MM.1S (cell line): ENCODE results near the gene PDS5B.

Experiments
- DNase-seq: peaks from one replicate; pipeline ENCODE4 v3.0.0-alpha.2; 2015
- H2AFZ ChIP-seq: fragments of 300-600 bp; sonication (generic); 2 replicates; pipeline ENCODE4 v1.6.0; 2016; ENCODE audit warnings: antibody characterized with exemption, low read length
- H3F3A ChIP-seq: fragments of 300-600 bp; sonication (generic); 2 replicates; pipeline ENCODE4 v1.6.1; 2016; ENCODE audit warnings: mild to moderate bottlenecking, antibody characterized with exemption, low read length, moderate library complexity, mixed read lengths; ENCODE audit not compliant: insufficient read depth
- H3K27ac ChIP-seq: fragments of 300-600 bp; sonication (generic); 2 replicates; pipeline ENCODE4 v1.5.1; 2016; ENCODE audit warnings: mild to moderate bottlenecking, low read length
- H3K27me3 ChIP-seq: fragments of 300-600 bp; sonication (generic); replicated peaks from 2 replicates; pipeline ENCODE4 v1.6.0; 2016; ENCODE audit warnings: low read length; ENCODE audit not compliant: insufficient read depth
- H3K36me3 ChIP-seq: fragments of 300-600 bp; sonication (generic); replicated peaks from 2 replicates; pipeline ENCODE4 v1.6.1; 2016; ENCODE audit warnings: mild to moderate bottlenecking, low read length, mixed read lengths; ENCODE audit not compliant: insufficient read depth
- H3K4me1 ChIP-seq: fragments of 300-600 bp; sonication (generic); 2 replicates; pipeline ENCODE4 v1.6.1; 2016; ENCODE audit warnings: low read length, mixed read lengths
- H3K4me2 ChIP-seq: fragments of 300-600 bp; sonication (generic); 2 replicates; pipeline ENCODE4 v1.6.0; 2016; ENCODE audit warnings: low read depth, low read length
- H3K4me3 ChIP-seq: fragments of 300-600 bp; sonication (generic); 2 replicates; pipeline ENCODE4 v1.5.1; 2016; ENCODE audit warnings: low read length, mixed read lengths
- H3K79me2 ChIP-seq: fragments of 300-600 bp; sonication (generic); 2 replicates; pipeline ENCODE4 v1.6.1; 2016; ENCODE audit warnings: mixed run types, low read length, mixed read lengths
- H3K9ac ChIP-seq: fragments of 300-600 bp; sonication (generic); 2 replicates; pipeline ENCODE4 v1.6.1; 2016; ENCODE audit warnings: low read length, mixed read lengths
- H3K9me2 ChIP-seq: fragments of 300-600 bp; sonication (generic); replicated peaks from 2 replicates; pipeline ENCODE4 v1.6.1; 2016; ENCODE audit warnings: mild to moderate bottlenecking, low read length, mixed read lengths; ENCODE audit not compliant: insufficient read depth
- H3K9me3 ChIP-seq: fragments of 300-600 bp; sonication (generic); replicated peaks from 2 replicates; pipeline ENCODE4 v1.6.1; 2016; ENCODE audit warnings: mild to moderate bottlenecking, low read length, mixed read lengths; ENCODE audit not compliant: insufficient read depth
- H4K20me1 ChIP-seq: fragments of 300-600 bp; sonication (generic); 2 replicates; pipeline ENCODE4 v1.6.1; 2016; ENCODE audit warnings: mild to moderate bottlenecking, low read length, moderate library complexity, mixed read lengths; ENCODE audit not compliant: insufficient read depth
- CTCF ChIP-seq: fragments of 300-600 bp; sonication (generic); IDR thresholded peaks from 2 replicates; pipeline ENCODE4 v1.5.1; 2016; ENCODE audit warnings: antibody characterized with exemption, low read length, mixed read lengths
- EZH2 ChIP-seq: fragments of 300-600 bp; sonication (generic); optimal IDR thresholded peaks from 2 replicates; pipeline ENCODE3; 2017; ENCODE audit warnings: low read depth, mild to moderate bottlenecking, antibody characterized with exemption, low read length, mixed read lengths
- EZH2phosphoT487 ChIP-seq: fragments of 300-600 bp; sonication (generic); IDR thresholded peaks from 2 replicates; pipeline ENCODE4 v1.6.1; 2018; ENCODE audit warnings: antibody characterized with exemption, low read length

Gene PDS5B

GRCh38 chr13:32538621-32539246 is 47.5 kb upstream of the PDS5B start, which contains the start of gene N4BP2L2:
TSS of gene N4BP2L2 (minus strand) at chr13:32538795. CDS start at chr13:32537027, 1,768 bp downstream.
- peaks cover 8% of the 10 kb centered on the region; the same call in 1 of the 2 replicates for H3F3A ChIP-seq
- peak within 1 kb of the TSS; percentile 87 for H3K4me3 ChIP-seq
- peak within 1 kb of the TSS; percentile 63 for H2AFZ ChIP-seq
- DNase-seq, result peak; percentile 93
- H3K9ac ChIP-seq, result peak within 1 kb of the TSS; percentile 93
- H3K9me2 ChIP-seq, result no peaks in the 10 kb centered on the region
- peak within 1 kb of the TSS; percentile 96 for H3K27ac ChIP-seq
- no peaks in the 10 kb centered on the region for H3K27me3 ChIP-seq
- TF ChIP-seq EZH2 (no peak), CTCF (peak; percentile 4; the same call in 1 of the 2 replicates), EZH2phosphoT487 (no peak)
- H3K9me3 ChIP-seq, result no peaks in the 10 kb centered on the region
- peaks cover 4% of the 10 kb centered on the region; the same call in 1 of the 2 replicates for H3K4me1 ChIP-seq
- no peaks in the 10 kb centered on the region; the same call in 1 of the 2 replicates for H3K36me3 ChIP-seq
- H4K20me1 ChIP-seq, result no peaks in the 10 kb centered on the region
- peaks cover 39% of the 10 kb centered on the region for H3K79me2 ChIP-seq
- peak within 1 kb of the TSS; percentile 56 for H3K4me2 ChIP-seq

- H3K79me2 ChIP-seq, result peaks cover 8% of the 10 kb centered on the region
- no peaks in the 10 kb centered on the region for H3K9me3 ChIP-seq
- no peaks in the 10 kb centered on the region for H3K4me1 ChIP-seq
- no peak overlapping the region for H3K4me2 ChIP-seq
- no peak for TF ChIP-seq EZH2
- no peaks in the 10 kb centered on the region for H3K27me3 ChIP-seq
- no peak overlapping the region for H3K9ac ChIP-seq
- DNase-seq, result no peak
- no peaks in the 10 kb centered on the region for H3K36me3 ChIP-seq
- no peak overlapping the region for H3K4me3 ChIP-seq
- no peak overlapping the region for H3K27ac ChIP-seq
- no peaks in the 10 kb centered on the region for H3K9me2 ChIP-seq
- H2AFZ ChIP-seq, result no peak overlapping the region
- H4K20me1 ChIP-seq, result no peaks in the 10 kb centered on the region
- H3F3A ChIP-seq, result peaks cover 8% of the 10 kb centered on the region; the same call in 1 of the 2 replicates
Observed at GRCh38 chr13:32542221-32542620, 44.0 kb upstream of the PDS5B start.

- Histone ChIP-seq H3K9ac (no peak overlapping the region), H3K4me1 (no peaks in the 10 kb centered on the region), H3K4me2 (no peak overlapping the region), H3K9me3 (no peaks in the 10 kb centered on the region), H3K79me2 (no peaks in the 10 kb centered on the region), H4K20me1 (no peaks in the 10 kb centered on the region), H3K4me3 (no peak overlapping the region), H3K27ac (no peak overlapping the region), H3F3A (no peaks in the 10 kb centered on the region), H3K27me3 (no peaks in the 10 kb centered on the region), H3K9me2 (no peaks in the 10 kb centered on the region), H3K36me3 (no peaks in the 10 kb centered on the region), H2AFZ (no peak overlapping the region)
- DNase-seq, result no peak
- TF ChIP-seq EZH2phosphoT487 (no peak), CTCF (no peak), EZH2 (no peak)
Observed at GRCh38 chr13:32545083-32545482, 41.2 kb upstream of the PDS5B start.

GRCh38 chr13:32548837-32549236 is 37.4 kb upstream of the PDS5B start:
- Histone ChIP-seq H2AFZ (no peak overlapping the region), H3K9me3 (no peaks in the 10 kb centered on the region), H4K20me1 (no peaks in the 10 kb centered on the region), H3K4me2 (no peak overlapping the region), H3K79me2 (no peaks in the 10 kb centered on the region), H3K36me3 (no peaks in the 10 kb centered on the region), H3K27ac (no peak overlapping the region), H3F3A (no peaks in the 10 kb centered on the region), H3K9me2 (no peaks in the 10 kb centered on the region), H3K27me3 (no peaks in the 10 kb centered on the region), H3K4me1 (no peaks in the 10 kb centered on the region), H3K4me3 (no peak overlapping the region), H3K9ac (no peak overlapping the region)
- TF ChIP-seq EZH2phosphoT487, result no peak
- no peak for TF ChIP-seq EZH2
- TF ChIP-seq CTCF, result no peak
- no peak for DNase-seq
